Measurements from ENCODE around the gene OPN4.

OPN4 gene

DNA sequence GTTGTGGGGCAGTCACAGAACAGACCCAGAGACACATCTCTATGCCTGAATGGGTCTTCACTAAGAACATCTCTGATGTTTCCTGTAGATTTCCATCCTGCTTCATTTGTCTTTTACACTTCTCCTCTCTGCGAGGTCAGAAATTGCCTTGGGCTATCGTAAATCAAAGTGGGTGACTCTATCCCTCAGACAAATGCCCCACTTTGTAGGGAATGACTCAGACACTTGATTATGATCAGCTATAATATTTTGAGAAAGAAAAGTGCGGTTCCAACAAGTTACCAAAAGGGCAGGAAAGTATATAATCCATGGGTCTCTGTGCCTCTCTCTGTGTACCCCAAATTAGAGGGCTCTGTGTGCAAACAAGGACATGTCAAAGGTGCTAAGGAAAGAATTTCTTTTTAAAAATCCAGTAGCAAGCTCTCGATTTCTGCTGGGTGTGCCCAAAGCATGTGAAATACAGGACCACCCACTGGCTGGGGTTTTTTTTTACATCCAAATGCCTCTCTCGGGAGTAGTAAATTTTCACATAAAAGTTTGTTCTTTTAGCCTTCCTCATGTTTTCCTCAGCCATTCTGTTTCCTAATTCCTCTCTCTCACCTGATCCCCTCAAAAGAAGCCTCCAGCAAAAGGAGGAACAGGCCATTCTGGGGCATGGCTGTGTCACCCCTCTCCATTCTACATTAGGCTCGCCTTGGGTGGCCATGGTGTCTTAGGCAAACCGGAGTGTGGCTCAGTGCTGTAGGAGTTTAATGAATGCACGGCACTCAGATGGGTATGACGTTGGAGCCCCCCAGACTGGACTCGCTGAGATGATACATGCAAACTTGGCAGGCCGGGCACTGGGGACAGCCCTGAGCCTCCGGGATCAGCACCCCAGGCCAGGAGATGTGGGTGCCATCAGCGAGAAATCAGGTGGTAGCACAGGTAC lies 6.3 kb upstream of the OPN4 start:
- DNase-seq: no peak

DNA sequence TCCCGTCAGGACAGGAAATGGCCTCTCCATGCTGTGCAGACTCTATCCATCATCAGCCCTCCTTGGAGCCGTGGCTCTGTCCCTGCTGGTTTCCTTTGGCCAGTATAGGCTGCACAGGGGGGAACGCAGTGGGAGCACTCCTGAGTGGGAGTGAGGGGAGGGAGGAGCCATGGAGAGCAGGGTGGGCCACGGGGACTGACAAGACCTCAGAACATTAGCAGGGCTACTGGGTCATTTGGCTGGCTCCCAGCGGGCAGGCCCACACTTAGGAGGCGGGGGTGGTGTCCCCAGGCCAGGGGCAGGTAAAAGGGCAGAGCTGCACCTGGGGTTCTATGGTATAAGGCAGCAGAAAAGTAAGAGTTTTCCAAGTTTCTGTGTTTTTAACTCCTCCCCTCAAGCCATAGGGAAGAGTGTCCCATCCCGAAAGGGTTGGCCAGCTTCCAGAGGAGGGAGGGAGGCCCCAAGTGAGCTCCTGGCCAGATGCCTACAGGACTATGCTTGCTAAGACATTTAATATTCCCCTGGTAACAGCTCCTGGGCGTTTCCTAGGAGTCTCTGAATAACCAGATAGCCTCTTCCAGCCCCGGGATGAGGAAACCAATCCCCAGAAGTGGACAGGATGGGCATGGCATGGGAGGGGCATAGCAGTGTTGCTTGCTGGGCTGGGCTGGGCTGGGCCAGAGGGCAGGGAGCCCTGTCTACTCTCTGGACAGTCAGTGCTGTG lies 5.5 kb upstream of the OPN4 start:
- DNase-seq: no peak

GRCh38 chr10:86649471-86650150 lies 4.7 kb upstream of the OPN4 start:
- DNase-seq: no peak

GRCh38 chr10:86650151-86650550 lies 4.2 kb upstream of the OPN4 start:
- DNase-seq: no peak

- DNase-seq: no peak
Measured at GRCh38 chr10:86651021-86651471, 3.3 kb upstream of the OPN4 start.

DNA sequence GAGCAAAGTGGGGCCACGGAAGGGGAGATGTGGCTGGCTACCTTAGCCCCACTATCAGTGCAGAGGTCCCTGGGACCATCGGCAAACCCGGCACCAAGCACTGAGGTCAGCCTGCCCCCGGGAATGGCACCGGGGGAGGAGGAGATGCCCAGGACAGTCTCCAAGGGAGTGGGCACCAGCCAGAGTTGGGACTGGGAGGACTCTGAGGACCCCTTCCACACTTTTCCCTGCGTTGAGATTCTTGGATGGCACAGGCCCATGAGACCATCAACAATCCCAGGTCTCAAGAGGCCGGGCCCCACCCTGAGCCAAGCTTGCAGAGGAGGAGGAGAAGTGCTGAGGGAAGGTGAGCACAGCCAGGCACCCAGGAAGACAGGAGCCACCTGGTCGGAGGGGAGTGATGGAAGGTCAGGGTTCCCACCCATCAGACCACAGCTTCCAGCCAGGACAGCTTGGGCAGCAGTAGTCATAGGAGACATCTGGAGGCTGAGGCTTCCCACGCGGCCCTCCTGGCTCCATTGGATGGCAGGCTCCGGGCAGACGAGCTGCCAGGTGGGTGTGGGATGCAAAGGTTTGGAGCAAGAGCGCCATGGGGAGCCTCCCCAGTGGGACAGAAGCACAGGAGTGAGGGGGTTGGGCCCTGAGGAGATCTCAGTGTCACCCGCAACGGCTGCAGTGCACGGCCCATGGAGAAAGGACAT lies 2.6 kb upstream of the OPN4 start:
- no peak for DNase-seq

DNA sequence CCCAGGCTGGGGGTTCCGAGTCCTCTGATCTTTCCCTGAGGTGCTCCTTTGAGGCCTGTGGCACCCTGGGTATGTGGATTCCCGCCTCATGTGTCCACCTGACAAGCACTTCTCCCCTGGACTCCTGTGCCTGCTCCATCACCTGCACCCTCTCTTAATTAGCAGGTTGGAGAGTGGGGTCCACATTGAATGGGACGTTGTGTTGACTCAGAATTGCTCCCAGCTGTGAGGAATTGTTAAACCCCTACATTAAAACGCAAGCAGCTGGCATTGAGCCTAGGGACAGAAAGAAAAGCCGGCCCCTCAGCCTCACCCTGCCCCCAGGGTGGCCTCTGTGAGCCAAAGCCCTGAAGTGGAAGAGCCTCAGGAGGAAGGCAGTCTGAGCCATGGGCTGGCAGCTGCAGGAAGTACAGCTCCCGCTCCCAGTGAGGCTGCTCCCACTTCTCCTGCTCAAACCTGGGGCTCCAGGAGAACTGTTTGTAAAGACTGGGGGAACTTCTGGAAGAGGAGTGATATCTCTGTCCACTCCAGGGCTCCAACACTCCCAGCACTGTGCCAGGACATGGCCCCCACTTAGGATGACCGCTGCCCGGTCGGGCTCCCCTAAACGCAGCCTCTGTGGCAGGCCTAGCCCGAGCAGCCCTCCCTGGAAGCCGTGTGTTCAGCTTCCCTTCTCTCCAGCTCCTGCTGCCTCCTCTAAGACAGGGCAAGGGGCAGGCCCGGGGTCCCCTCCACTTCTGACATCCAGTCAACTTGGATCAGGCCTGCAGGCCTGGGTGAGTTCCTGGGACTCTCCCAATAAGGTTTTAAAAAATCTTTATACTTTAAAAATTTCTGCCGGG lies 1.8 kb upstream of the OPN4 start:
- no peak for DNase-seq

DNA sequence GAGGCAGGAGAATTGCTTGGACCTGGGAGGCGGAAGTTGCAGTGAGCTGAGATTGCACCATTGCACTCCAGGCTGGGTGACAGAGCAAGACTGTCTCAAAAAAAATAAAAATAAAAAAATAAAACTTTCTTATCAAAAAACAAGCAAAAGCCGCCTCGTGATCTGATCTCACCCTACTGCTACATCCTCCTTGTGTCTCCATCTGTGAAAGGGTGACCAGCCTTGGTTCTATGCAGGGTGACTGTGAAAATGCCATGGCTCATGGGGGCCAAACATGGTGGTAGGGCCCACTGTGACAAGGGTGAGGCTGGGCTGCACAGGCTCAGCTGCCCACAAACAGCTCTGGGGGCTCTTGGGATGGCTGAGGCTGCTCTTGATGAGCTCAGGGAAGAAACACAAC lies 968 bp upstream of the OPN4 start:
- no peak for DNase-seq

GRCh38 chr10:86653987-86654386 lies 360 bp upstream of the OPN4 start:
- no peak for DNase-seq

- no peak for DNase-seq
Measured at GRCh38 chr10:86655173-86655540, 810 bp downstream of the OPN4 start.

DNA sequence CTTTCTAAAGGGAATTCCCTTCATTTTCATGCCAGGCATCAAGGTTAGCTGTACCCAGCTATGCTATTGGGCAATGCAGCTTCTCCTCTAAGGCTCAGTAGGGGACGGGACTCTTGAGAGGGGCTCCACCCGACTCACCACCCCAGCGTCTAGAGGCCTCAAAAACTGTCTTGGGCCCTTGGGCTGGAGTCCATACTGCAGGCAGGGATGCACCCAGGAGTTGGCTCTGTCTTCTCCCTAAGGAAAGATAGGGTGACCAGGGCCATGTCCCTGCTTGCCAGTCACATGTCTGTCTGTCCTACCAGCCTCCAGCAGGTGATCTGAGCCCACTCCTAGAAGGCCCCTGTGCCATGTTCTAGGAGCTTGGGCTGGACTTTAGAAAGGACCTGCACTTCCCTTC lies 1.2 kb downstream of the OPN4 start:
- peak; percentile 6 for DNase-seq

DNA sequence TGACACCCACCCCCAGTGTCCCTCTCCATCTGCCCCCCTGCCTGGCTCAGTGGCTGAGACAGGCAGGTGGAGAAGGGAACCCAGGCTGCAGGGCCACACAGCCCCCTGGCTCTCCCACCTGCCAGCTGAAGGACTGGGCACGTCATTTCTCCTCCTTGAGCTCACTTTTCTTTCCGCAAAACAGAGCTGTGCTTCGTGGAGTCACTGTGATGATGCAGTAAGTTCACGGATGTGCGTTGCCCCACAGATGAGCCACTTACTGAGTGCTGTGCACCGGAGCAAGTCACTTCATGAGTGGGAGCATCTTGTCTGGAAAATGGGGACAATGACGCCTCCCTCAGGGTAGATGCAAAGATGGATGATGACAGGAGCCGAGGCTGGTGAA lies 2.7 kb downstream of the OPN4 start:
- no peak for DNase-seq

- no peak for DNase-seq
Measured at GRCh38 chr10:86657396-86658011, 3.2 kb downstream of the OPN4 start.

GRCh38 chr10:86658261-86658741 lies 4.0 kb downstream of the OPN4 start:
- DNase-seq: peak; percentile 10

GRCh38 chr10:86658751-86659150 lies 4.4 kb downstream of the OPN4 start:
- no peak for DNase-seq

DNA sequence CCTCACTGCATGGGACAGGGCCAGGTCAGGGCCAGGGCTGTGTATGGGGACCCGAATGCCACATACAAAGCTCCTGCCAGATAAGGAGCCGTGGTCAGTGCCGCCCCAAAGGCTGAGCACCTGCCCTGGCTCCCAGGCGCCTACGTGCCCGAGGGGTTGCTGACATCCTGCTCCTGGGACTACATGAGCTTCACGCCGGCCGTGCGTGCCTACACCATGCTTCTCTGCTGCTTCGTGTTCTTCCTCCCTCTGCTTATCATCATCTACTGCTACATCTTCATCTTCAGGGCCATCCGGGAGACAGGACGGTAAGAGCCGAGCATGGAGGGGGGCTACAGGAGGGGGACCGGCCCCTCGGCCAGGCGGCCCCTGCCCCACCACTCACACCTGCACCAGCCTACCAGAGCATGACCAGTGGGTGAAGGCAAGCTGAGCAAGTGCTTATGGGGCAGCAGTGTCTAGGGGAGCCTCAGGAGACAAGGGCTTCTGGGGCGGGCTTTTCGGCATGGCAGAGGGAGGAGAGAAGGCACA lies 4.9 kb downstream of the OPN4 start:
- DNase-seq: no peak

GRCh38 chr10:86659721-86660453 lies 5.5 kb downstream of the OPN4 start:
- no peak for DNase-seq

DNA sequence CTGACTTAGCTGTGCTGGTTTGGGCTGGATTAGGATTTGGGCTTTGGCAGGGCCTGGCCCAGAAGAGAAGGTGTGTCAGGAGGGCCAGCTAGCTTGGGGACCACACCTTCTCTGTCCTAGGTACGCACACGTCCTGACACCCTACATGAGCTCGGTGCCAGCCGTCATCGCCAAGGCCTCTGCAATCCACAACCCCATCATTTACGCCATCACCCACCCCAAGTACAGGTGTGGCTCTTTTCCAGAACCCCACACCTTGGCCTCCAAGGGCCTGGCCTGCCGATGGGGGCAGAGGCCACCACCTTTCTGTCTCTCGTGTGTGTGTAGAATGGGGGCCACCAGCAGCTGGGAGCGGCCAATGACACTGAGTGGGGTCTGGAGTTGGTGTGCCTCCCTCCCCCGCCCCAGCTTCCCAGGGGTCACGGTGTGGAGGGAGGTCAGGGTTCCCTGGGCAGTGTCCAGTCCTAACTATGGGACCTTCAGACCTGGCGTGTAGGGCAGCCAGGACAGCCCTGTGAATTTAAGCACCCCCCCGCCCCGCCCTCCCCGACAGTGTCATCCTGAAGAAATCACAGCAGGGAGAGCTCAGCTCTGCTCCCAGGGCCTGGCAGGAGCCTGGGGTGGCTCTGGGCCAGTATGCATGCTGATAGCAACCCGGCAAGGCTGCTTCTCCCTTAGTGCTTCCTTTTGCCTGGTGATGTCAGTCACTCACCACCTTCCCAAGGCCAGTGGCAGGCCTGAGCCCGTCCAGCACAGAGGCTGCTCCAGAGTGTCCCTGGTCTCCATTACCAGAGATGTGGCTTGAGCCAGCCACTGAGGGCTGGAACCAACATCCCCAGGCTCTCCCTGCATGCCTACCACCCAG lies 7.0 kb downstream of the OPN4 start:
- no peak for DNase-seq

All from activated naive CD4-positive, alpha-beta T cell treated with anti-CD3 and anti-CD28 coated beads, Interleukin-2, amount 50 U/mL, for 16 hours (primary cell).